Measurements from ENCODE around the gene COPB2.

The COPB2 gene

GRCh38 chr3:139307601-139308555 lies 81.6 kb downstream of the COPB2 start:
- no peak for DNase-seq (ENCODE audit: low read depth)
- H3K4me3 ChIP-seq (ENCODE audit: low read depth, low read length), result no peak overlapping the region
- TF ChIP-seq CTCF (IDR thresholded peaks at IDR 0.05; ENCODE audit: low read depth, low read length, missing control alignments), result no peak
- in situ Hi-C loops (cut with HindIII; ENCODE audit: low sequenced_read_pairs), result loop anchor here (10.0 kb wide), 1 partner anchor 363 kb away; the partner anchor contains the start of genes FOXL2 and FOXL2NB

All from astrocyte of the cerebellum (primary cell).